Embryonic facial prominence (tissue), 1 donor: ENCODE data around the gene SHROOM4.

Experiments used
- DNase-seq: peaks from one replicate; pipeline ENCODE4 v3.0.0-alpha.2; 2016; ENCODE audit errors: extremely low spot score

The SHROOM4 gene, protein sequence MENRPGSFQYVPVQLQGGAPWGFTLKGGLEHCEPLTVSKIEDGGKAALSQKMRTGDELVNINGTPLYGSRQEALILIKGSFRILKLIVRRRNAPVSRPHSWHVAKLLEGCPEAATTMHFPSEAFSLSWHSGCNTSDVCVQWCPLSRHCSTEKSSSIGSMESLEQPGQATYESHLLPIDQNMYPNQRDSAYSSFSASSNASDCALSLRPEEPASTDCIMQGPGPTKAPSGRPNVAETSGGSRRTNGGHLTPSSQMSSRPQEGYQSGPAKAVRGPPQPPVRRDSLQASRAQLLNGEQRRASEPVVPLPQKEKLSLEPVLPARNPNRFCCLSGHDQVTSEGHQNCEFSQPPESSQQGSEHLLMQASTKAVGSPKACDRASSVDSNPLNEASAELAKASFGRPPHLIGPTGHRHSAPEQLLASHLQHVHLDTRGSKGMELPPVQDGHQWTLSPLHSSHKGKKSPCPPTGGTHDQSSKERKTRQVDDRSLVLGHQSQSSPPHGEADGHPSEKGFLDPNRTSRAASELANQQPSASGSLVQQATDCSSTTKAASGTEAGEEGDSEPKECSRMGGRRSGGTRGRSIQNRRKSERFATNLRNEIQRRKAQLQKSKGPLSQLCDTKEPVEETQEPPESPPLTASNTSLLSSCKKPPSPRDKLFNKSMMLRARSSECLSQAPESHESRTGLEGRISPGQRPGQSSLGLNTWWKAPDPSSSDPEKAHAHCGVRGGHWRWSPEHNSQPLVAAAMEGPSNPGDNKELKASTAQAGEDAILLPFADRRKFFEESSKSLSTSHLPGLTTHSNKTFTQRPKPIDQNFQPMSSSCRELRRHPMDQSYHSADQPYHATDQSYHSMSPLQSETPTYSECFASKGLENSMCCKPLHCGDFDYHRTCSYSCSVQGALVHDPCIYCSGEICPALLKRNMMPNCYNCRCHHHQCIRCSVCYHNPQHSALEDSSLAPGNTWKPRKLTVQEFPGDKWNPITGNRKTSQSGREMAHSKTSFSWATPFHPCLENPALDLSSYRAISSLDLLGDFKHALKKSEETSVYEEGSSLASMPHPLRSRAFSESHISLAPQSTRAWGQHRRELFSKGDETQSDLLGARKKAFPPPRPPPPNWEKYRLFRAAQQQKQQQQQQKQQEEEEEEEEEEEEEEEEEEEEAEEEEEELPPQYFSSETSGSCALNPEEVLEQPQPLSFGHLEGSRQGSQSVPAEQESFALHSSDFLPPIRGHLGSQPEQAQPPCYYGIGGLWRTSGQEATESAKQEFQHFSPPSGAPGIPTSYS (N-terminal part only)

DNA sequence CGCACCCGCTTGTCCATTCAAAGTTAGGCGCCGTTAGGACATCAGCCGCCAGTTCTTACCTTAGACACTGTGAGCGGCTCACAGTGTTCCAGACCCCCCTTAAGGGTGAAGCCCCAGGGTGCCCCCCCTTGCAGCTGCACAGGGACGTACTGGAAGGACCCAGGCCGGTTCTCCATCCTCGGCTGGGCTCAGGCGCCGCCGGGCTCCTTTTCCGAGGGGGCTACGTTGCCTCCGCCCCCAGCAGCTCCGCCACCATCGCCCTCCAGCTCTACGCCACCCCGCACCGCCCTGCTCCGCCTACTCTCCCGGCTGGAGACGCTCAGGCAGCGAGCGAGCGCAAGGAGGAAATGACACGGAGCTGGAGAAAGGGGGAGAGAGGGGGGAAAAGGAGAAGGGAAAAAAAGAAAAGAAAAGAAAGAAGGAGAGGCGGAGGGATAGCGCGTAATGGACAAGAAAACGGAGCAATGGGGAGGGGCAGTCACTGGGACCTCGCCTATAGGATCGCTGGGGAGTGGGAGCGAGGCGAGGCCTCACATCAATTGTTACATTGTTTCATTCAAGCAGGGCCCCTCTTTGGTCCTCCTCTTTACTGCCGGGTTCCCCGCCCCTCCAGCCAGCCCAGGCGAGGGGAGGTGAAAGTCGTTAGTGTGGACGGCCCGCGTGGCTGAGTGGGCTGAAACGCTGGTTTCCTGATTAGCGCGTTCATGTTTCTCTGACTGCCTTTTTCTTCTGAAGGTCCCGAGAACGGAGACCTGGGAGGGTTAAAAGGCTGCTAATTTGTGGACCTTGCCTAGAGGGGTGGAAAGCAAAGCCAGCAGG is at the start of gene SHROOM4:
SHROOM4 (minus strand) TSS at position 352 of the 819 bp plus-strand sequence; CDS start at position 176, 176 bp downstream.
- peak; percentile 71 for DNase-seq

DNA sequence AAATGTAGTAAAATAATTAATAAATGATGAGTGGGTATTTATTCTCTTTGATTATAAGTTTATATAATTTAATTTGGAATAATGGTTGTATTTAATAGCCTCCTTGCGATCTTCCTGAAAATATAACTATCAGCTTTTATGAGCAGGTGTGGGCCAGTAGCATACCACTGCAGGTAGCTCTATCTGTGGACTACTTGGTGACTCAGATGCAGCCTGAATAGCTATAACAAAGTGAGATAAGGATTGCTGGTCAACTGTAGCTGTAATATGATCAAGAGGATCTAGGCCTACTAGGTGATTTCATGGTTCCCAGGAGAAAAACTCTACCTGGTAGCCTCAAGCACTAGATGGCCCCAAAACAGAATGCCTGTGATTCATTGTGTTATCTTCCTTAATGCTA is 49.5 kb upstream of the SHROOM4 start:
- no peak for DNase-seq

DNA sequence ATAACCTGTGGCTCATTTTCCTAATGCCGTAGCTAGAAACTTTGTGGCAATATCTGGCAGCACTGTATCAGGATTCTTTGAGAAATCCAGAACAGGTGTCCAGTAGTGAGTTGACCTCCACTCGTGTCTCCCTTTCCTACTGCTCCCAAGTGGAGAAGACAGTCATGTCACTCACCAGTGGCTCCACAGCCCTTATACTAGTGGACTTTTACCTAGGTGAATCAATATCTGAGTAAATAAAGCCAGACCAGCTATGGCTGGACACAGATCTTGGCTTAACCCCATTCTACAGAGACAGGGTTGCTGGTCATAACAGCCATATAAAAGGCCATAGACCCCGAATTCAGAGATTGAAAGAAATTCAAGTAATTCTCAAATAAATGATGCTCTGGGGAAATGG is 46.5 kb upstream of the SHROOM4 start:
- no peak for DNase-seq

GRCh38 chrX:50858548-50858947 is 44.6 kb upstream of the SHROOM4 start:
- DNase-seq, result no peak

GRCh38 chrX:50853399-50853798 is 39.4 kb upstream of the SHROOM4 start:
- DNase-seq, result no peak

GRCh38 chrX:50852524-50852923 is 38.5 kb upstream of the SHROOM4 start:
- no peak for DNase-seq

- no peak for DNase-seq
Measured at GRCh38 chrX:50842221-50842620, 28.2 kb upstream of the SHROOM4 start.

- no peak for DNase-seq
Measured at GRCh38 chrX:50839730-50840129, 25.7 kb upstream of the SHROOM4 start.

DNA sequence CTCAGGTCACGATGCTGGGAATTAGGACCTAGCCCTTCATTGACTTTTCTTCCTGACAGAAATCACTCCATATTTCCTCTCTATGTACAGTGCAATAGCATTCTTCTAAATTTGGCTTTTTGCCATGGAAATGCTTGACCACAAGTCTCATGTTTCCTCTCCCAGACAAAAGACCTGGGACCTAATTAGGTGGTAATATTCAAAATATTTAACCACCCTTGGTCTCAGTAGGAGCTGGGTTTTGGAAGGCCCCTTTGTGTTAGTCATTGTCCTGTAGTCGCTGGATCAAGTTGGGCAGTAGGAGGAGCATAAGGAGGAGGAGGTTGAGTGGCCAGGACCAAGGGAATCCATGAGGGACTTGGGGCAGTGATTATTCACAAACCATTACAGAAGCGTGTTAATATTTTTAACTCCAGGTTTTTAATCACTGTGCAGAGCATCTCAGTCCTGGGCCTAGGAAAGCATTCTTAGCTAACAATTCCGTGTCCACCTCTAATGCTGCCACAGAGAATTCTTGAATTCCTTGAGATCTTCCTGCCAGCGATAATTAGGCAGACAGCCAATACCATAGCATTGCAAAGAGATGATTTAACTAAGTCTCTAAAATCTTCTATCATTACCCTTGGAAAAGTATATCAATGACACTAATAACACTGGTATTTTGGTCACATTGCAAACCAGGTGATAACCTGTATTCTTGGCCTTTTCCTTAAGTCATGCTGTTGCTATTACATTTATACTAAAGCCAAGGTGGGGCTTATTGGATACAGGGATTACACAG is 25.0 kb upstream of the SHROOM4 start:
- DNase-seq, result no peak

DNA sequence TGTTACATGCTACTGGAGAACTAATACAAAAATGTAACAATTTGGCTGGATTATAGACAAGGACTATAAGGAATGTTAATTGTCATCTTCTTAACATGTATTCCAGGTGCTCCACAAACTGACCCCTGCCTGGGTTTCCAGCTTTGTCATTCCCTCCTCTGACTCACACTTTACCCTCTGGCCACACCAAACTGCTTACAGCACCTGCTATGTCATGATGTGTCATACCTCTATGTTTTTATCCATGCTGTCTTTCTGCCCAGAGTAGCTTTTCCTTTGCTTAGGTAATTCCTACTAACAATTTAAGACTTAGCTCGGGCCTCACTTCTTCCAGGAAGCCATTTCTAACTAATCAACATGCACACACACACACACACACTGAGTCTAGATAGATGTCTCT is 14.0 kb upstream of the SHROOM4 start:
- no peak for DNase-seq

- DNase-seq, result no peak
Measured at GRCh38 chrX:50825825-50826224, 11.8 kb upstream of the SHROOM4 start.

DNA sequence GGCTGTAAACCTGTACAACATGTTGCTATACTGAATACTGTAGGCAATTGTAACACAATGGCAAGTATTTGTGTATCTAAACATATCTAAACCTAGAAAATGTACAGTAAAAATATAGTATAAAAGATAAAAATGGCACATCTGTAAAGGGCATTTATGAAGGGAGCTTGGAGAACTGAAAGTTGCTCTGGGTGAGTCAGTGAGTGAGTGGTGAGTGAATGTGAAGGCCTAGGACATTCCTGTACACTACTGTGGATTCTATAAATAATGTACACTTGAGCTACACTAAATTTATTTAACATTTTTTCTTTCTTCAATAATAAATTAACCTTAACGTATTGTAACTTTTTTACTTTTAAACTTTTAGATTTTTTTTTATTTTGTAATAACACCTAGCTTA is 5.0 kb upstream of the SHROOM4 start:
- DNase-seq, result no peak

DNA sequence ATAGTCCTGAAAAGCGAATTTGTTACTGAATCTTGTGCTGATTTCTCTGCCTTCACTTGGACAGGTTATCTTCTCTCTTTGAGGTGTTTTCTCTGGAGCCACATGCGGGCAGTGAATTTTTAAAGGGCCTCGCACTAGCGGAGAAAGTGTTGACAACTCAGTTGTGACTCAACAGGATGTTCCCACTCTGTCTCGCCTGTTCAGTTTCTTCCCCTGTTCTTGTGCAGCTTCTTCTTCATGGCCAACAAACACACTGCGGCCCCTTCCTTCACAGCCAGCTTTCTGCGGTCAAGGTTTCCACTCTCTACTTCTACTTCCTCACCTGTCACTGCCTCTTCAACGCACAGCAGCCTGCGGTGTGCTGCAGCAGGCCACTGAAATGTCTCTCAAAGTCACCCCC is 1.1 kb upstream of the SHROOM4 start:
- DNase-seq, result no peak

- DNase-seq, result no peak
Measured at GRCh38 chrX:50814701-50815100, 707 bp upstream of the SHROOM4 start.

DNA sequence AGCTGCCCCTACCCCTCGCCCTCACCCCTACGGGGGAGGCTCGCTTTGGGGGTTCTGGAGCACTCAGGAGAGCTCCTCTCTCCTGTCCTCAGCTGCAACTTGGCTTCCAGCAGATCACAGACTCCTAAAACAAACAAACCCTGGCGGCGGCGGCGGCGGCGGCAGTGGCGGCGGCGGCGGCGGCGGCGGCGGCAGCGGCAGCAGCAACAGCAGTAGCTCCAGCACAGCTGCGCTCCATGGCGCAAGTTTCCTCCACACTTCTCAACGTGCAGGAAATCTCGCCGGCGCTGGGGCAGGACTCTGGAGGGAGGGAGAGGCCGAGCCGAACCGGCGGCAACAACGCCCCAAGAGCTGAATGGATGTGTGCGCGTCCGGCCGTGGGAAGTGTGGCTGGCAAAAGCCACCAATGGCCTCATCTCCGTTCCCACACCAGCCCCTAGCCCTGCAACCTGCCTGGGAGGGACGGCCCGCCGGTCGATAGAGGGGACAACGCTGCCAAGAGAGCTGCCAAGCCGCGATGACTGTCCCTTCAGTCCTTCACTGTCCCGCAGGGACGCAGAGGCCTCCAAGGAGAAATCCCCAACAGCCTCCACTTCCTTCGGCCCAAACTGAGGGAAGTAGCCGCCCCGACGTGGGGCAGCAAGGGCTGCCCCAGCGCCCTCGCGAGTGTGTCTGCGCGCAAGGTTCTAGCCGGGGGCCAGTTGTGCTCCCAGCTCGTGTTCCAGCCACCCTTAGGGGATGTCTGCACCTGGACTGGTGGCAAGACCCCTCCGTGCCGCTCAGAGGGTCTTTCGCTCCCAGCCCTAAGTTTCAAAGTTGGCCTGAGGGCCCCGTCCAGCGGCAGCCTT is 775 bp downstream of the SHROOM4 start:
- DNase-seq, result no peak

GRCh38 chrX:50805276-50805675 is 8.7 kb downstream of the SHROOM4 start:
- no peak for DNase-seq

- DNase-seq, result no peak
Measured at GRCh38 chrX:50801135-50801534, 12.9 kb downstream of the SHROOM4 start.

GRCh38 chrX:50799531-50799961 is 14.4 kb downstream of the SHROOM4 start:
- no peak for DNase-seq

DNA sequence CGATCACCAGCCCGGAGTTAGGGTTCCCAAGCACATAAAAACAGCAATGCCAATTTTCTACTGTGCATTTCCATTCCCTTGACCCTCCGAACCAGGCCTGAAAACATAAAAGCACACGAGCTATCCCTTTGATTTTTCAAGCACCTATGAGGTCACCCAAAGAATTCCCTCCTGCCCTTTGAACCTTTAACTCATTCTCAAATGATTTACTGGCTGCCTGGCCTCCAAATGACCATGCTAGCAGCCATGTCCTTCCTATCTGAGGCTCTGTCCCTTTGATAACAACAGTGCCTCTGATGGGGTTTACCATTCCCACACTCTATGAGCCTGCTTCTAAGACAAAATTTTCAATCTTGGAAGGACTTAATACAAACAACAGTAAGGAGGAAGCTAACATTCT is 15.2 kb downstream of the SHROOM4 start:
- DNase-seq, result no peak
